DMS53 (cell line): Measurements from ENCODE around the gene CYP27A1.

Experiments
- DNase-seq: peaks from one replicate; lab custom pipeline; 2025; lab: John Stamatoyannopoulos, UW

CYP27A1 gene

GRCh38 chr2:218812096-218812815, 30.3 kb downstream of the CYP27A1 start:
- DNase-seq: no peak

GRCh38 chr2:218812861-218813260, 30.9 kb downstream of the CYP27A1 start:
- DNase-seq: no peak

- DNase-seq: no peak
Observed at GRCh38 chr2:218813771-218814460, 32.0 kb downstream of the CYP27A1 start.

- no peak for DNase-seq
Observed at GRCh38 chr2:218814540-218815243, 32.7 kb downstream of the CYP27A1 start.

GRCh38 chr2:218815244-218815637, 33.3 kb downstream of the CYP27A1 start:
- no peak for DNase-seq

GRCh38 chr2:218815649-218816048, 33.7 kb downstream of the CYP27A1 start:
- no peak for DNase-seq

- DNase-seq: no peak
Observed at GRCh38 chr2:218816561-218817011, 34.6 kb downstream of the CYP27A1 start.

- DNase-seq: no peak
Observed at GRCh38 chr2:218819093-218819492, 37.1 kb downstream of the CYP27A1 start.

GRCh38 chr2:218820746-218821369, 38.9 kb downstream of the CYP27A1 start:
- no peak for DNase-seq

GRCh38 chr2:218821605-218822211, 39.8 kb downstream of the CYP27A1 start:
- DNase-seq: no peak

GRCh38 chr2:218822622-218823021, 40.7 kb downstream of the CYP27A1 start:
- DNase-seq: no peak

- no peak for DNase-seq
Observed at GRCh38 chr2:218823196-218823855, 41.4 kb downstream of the CYP27A1 start.

- DNase-seq: no peak
Observed at GRCh38 chr2:218824004-218824403, 42.1 kb downstream of the CYP27A1 start.

- no peak for DNase-seq
Observed at GRCh38 chr2:218826791-218827190, 44.8 kb downstream of the CYP27A1 start.

- DNase-seq: no peak
Observed at GRCh38 chr2:218827701-218828476, 45.9 kb downstream of the CYP27A1 start.

- DNase-seq: no peak
Observed at GRCh38 chr2:218828477-218828778, 46.5 kb downstream of the CYP27A1 start.

GRCh38 chr2:218829868-218830451, 48.0 kb downstream of the CYP27A1 start:
- peak; percentile 77 for DNase-seq

GRCh38 chr2:218830526-218831306, 48.8 kb downstream of the CYP27A1 start:
- no peak for DNase-seq

GRCh38 chr2:218831378-218831990, 49.5 kb downstream of the CYP27A1 start, which contains the start of gene PRKAG3:
Gene PRKAG3 (minus strand): TSS chr2:218831803.
- DNase-seq: no peak
